ENCODE measurements around the gene UBE3D.
"Not testable (repeated sequence)": the region's sequence is repeated elsewhere in the genome, so short reads cannot be mapped to it uniquely, and the experiment has no call there.

UBE3D gene

DNA sequence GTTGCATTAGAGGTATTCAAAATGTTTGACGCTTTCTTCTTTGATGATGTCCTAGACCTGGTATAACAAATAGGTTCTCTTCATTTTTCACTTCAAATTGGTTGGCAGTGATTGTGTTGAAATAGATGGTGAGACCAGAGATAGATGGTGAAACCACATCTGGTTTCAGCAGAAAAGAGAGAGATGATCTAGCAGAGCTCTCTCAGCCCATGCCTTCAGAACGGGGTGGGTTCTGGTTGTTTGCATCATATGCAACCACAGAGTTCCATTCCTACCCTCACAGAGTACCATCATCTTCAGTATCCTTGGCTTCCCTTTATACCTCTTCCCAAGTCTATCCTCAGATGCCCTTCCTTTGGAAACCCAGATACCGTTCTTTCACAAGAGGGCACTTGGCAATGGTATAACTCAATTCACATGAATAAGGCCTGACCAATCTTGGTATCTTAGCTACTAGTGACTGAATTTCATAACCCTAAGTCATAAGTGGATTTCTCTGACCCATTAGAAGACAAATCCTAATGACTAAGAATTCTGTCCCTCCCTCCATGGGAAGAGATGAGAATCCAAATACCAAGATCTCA lies 93.7 kb downstream of the UBE3D start:
- no peak for DNase-seq

DNA sequence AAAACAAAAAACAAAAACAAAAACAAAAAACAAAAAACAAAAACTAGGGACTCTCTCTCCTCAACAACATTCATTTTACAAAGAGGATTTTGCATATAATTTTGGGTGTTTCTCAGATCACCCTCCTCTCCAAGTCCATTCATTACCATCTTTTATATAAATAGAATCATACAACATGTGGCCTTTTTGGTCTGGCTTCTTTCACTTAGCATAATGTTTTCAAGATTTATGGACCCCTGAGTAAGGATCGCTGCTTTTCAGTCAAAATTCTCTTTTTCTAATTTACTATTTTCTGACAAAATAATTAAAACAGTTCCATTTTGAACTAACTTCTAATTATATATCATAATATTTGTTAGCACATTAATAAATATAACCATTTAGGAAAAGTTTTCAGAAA lies 94.8 kb downstream of the UBE3D start:
- no peak for DNase-seq

DNA sequence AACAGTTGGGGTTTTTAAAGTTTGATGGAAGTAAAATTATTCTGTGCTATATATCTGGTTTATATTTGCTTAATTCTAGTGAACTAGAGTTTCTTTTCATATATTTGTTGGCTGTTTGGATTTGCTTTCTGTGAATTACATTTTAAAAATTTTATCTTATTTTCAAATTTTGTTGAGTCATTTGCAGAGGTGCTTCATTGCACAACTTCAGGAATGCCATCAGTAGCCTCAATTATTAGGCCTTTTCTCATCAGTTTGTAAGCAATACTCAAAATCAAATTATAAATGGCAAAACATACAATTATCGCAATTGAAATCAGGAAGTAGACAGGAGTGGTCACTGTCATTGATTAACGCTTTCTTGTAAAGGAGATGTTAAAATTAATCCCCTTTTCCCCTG lies 96.9 kb downstream of the UBE3D start:
- DNase-seq, result no peak

DNA sequence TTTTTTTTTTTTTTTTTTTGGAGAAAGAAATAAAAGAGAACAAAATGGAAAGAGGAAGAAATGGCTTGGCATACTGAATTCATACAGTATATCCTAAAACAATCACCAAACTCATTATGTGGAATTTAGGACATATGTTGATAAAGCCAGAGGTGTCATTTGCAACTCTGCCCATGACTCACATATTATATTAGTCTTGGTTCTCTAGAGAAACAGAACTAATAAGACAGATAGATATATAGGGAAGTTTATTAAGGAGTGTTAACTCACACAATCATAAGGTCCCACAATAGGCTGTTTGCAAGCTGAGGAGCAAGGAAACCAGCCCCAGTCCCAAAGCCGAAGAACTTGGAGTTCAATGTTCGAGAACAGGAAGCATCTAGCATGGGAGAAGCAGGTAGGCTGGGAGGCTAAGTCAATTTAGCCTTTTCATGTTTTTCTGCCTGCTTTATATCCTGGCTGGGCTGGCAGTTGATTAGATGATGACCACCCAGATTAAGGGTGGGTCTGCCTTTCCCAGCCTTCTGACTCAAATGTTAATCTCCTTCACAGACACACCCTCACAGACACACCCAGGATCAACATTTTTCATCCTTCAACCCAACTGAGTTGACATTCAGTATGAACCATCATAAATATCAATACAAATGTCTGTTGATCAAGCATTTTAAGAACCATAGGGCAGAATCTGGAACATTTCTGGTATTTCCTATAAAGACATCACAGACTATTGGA lies 102.3 kb downstream of the UBE3D start:
- peak; percentile 37 for DNase-seq

GRCh38 chr6:82959385-82959941 lies 106.2 kb downstream of the UBE3D start:
- no peak for DNase-seq

- DNase-seq, result no peak
Observed at GRCh38 chr6:82958551-82958950, 107.1 kb downstream of the UBE3D start.

DNA sequence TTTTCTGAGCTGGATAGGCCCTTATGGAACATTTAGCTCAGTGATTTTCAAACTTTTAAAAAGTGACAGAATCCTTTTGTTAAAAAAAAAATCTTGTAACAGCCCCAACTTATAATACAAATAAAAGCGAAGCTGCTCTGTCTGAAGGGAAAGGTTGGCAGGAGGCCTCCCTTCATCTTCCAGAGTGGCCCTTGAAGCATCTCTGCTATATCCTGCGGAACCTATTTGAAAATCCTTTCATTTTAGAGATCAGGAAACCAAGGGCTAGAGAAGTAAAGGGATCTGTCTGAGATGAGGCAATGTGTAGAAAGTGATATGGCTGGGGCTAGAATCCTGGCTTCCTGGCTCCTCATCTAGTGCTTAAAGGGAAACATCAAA lies 107.8 kb downstream of the UBE3D start:
- no peak for DNase-seq

- no peak for DNase-seq
Observed at GRCh38 chr6:82957171-82957867, 108.3 kb downstream of the UBE3D start.

DNA sequence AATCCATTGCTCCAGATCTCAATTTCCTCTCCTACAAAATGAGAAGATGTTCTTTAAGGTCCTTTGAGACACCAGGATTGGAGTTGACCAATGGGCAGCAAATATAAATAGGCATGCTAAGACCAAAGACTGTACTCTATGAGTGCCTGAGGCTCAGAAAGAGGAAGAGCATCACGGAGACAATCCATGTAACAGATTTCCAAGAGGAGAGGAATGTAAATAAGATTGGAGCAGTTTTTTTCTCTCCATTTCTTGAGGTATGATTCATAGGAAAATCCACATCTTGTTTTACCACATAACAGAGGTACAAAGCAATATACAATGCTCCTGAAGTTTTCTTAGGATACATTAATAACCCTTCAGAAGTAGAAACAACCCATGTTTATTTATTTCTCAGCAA lies 109.8 kb downstream of the UBE3D start:
- no peak for DNase-seq

- DNase-seq, result no peak
Observed at GRCh38 chr6:82954937-82955577, 110.6 kb downstream of the UBE3D start.

- no peak for DNase-seq
Observed at GRCh38 chr6:82954356-82954755, 111.3 kb downstream of the UBE3D start.

- no peak for DNase-seq
Observed at GRCh38 chr6:82953871-82954270, 111.8 kb downstream of the UBE3D start.

DNA sequence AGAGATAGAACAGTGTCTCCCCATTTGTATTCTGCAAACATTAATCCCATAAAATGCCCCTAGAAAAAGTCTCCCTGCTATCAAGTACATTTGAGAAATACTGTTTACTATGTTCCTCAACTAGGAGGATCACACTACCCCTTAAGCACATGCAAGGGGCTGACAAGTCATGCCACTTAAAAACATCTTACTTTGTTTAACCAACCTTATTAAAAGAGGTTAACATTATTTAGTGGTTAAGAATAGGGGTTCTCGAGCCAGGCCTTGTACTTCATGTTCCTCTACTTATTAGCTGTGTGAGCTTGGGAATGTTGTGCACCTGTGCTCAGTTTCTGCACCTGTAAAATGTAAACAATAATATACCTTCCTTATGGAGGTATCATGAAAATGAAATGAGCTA lies 113.7 kb downstream of the UBE3D start:
- DNase-seq, result no peak

- no peak for DNase-seq
Observed at GRCh38 chr6:82951389-82951788, 114.3 kb downstream of the UBE3D start.

DNA sequence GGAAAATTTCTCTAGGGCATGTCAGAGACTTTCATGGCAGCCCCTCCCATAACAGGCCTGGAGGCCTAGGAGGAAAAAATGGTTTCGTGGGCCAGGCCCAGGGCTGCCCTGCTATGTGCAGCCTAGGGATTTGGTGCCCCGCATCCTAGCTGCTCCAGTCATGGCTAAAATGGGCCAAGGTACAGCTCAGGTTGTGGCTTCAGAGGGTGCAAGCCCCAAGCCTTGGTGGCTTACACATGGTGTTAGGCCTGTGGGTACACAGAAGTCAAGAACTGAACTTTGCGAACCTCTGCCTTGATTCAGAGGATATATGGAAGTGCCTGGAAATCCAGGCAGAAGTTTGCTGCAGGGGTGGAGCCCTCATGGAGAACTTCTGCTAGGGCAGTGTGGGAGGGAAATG lies 134.7 kb downstream of the UBE3D start:
- DNase-seq, result not testable (repeated sequence)

DNA sequence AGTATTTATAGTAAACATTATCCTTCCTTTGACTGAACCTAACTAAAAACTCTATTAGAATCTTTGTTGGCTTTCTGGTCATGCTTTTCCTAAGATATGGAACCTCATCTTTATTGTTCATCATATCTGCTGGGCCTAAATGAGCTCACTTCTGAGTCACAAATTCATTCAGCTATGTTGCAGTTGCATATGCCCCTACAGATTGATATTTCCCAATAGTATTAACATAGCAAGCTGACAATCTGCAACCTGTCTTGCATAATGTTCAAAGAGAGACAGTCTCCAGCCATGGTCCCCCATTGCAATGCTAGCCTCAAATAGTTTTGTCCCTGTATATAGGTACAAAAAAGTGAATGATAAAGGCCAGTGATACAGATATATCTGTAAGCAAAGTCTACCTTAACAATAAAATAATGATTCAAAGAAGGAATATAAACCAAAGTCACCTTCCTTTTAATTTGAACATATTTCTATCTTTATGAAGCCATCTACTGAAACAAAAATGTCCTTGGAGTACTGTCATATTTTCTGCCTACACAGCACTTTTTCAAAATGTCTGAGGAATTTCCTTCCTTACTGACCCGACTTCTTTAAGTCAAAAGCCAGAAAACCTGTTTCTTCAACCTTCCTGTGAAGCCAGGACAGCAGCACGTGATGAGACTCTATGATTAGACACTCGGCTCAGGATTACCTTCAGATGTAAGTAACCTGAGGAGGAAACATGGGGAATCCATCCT lies 140.7 kb downstream of the UBE3D start:
- no peak for DNase-seq

DNA sequence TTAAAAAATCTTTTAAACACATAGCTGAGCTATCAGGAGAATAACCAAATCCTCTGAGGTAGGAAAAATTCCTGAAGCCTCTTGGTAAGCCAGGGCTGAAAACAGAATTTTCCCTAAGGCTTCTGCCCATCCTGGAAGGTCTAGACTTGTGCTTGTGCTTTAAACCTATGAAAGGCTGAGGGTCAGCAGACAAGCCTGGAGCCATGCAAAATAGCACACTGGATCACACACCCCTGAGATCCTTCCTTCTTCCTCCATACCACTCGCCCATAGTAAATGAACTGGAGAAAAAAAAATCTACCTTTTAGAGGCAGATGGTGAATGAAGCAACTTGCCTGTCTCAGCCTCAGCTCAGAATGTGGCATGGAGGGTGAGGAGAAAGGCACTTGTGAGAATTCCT lies 144.4 kb downstream of the UBE3D start:
- DNase-seq, result no peak

DNA sequence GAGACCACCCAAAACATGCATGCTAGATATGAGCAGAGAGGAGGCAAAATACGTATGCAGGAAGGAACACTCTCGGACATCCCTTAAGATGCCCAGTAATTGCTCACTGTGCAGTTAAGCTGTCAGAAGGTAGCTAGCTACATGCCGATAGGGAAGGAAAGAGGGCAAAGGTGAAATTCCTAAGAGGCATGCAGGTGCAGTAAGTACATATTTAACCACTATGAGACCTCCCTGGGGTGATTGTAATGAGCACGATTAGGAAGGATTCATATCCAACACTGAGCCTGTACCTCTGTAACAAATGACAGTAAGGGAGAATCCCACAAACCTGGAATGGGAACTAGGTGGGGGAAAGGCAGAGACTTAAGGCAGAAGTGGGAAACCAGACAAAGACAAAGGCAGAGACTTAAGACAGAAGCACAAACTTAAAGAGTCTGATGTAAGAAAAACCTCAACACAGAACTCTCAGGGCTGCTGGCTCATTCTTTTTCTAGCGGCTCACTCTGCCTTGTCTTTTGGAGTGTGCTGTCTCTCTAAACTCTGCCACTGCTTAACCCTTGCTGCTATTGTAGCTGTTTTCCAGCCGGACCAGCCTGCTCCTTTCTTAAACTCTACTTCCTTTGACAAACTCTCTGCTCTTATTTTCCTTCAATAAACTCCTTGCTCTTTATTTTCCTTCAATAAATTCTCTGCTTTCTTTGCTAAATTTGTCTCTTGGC lies 148.1 kb downstream of the UBE3D start:
- no peak for DNase-seq

DNA sequence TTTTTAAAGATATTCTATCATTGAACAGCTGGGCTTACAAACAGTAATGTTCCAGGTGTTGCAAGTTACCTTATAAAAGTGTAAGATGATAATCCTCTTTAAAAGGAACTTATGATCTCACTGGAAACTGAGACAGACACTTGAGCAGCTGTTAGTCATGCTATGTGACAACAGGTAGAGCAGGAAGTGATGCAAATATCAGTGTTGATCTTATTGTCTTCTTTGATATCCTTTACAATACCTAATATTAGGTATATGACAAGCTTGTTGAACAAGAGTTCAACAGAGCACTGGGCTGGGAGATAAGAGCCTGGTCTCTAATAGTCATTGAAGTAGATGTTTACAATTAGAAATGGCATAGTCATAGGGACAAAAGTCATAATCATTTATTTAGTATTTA lies 150.0 kb downstream of the UBE3D start:
- DNase-seq, result no peak

- DNase-seq, result no peak
Observed at GRCh38 chr6:82914511-82914910, 151.1 kb downstream of the UBE3D start.

GRCh38 chr6:82910820-82911219 lies 154.8 kb downstream of the UBE3D start:
- DNase-seq, result no peak

GRCh38 chr6:82910395-82910794 lies 155.2 kb downstream of the UBE3D start:
- no peak for DNase-seq
